Muscle layer of colon (tissue), 2 donors: ENCODE data around the gene IZUMO1.
"Not testable (repeated sequence)": the region's sequence is repeated elsewhere in the genome, so short reads cannot be mapped to it uniquely, and the experiment has no call there.

Experiments used
- H3K27ac ChIP-seq: one replicate; pipeline ENCODE4 v1.7.0; 2013; ENCODE audit warnings: low read depth, mild to moderate bottlenecking, low read length, moderate library complexity
- H3K27me3 ChIP-seq, 2 donors: one replicate each; pipeline ENCODE4 v1.7.0; 2013; ENCODE audit warnings: low read length in 2 of 2, mild to moderate bottlenecking in 2 of 2; ENCODE audit not compliant: insufficient read depth in 2 of 2, control insufficient read depth in 1 of 2
- H3K36me3 ChIP-seq: one replicate; pipeline ENCODE4 v1.7.0; 2013; ENCODE audit warnings: mild to moderate bottlenecking, low read length; ENCODE audit not compliant: insufficient read depth
- H3K4me1 ChIP-seq: one replicate; pipeline ENCODE4 v1.7.0; 2013; ENCODE audit warnings: mild to moderate bottlenecking, low read length; ENCODE audit not compliant: insufficient read depth
- H3K4me3 ChIP-seq, 2 donors: one replicate each; pipeline ENCODE4 v1.7.0; 2013; ENCODE audit warnings: low read length in 2 of 2, low read depth in 1 of 2, mild to moderate bottlenecking in 1 of 2, moderate library complexity in 1 of 2
- H3K9ac ChIP-seq: one replicate; pipeline ENCODE4 v1.7.0; 2013; ENCODE audit warnings: low read length
- H3K9me3 ChIP-seq: one replicate; pipeline ENCODE4 v1.7.0; 2013; ENCODE audit warnings: mild to moderate bottlenecking, low read length
- donor health status: abdominal sarcoma.
- donor health status: Adenocarcinoma of cecum.

Gene IZUMO1

DNA sequence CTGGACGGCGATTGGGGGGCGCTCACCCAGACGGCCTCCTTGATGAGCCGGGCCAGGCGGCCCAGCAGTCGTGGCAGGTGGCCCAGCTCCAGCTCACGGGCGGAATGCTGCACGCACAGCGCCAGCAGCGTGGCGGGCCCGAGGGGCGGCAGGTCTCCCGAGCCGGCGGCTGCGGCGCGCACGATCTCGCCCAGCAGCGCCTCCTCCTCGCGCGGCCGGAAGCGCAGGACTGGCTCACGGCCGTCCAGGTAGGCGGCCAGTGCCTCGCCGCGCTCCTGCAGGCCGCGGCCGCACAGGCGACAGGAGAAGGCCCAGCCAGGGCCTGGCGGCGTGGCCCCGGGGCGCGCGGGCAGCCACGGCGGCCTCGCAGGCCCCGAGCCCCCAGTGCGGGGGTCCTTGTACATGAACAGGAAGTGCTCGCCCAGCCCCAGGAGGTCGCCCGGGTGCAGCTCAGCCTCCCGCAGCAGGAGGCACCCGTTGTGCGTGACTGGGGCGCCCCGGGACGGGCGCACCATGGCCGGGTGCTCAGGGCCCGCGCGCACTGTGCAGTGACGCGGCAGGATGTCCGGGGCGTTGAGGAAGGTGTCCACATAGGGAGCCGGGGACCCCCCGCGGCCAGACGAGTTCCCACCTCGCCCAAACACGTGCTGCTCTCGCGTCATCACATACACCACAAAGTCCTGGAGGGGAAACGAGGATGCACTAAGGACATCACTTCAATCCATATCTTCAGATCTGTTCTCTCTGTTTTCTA lies 17.6 kb downstream of the IZUMO1 start:
- Histone ChIP-seq H3K9ac (no peak overlapping the region), H3K27ac (peak overlapping the region; percentile 13), H3K9me3 (no peaks in the 10 kb centered on the region), H3K4me1 (no peaks in the 10 kb centered on the region), H3K4me3 (no peak overlapping the region), H3K27me3 (peaks cover 0 to 4% of the 10 kb centered on the region in 2 donors), H3K36me3 (no peaks in the 10 kb centered on the region)

DNA sequence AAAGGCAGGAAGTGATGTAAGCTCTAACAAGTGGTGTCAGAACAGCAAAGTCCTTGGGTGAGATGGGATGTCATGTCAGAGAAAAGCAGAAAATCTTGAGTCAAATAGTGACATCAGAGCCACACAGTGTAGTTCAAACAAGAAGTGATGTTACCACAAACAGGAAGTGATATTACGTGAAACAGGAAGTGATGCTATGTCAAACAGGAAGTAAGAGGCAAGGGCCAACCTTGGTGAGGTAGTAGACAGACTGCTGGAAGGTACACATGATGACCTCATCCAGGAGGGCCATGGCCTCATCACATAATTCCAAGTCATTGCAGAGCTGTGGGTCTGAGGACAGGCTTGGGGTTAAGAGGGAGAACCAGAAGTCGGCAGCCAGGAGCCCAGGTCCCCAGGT lies 20.2 kb downstream of the IZUMO1 start:
- H3K27ac ChIP-seq = no peak overlapping the region
- H3K36me3 ChIP-seq = no peaks in the 10 kb centered on the region

DNA sequence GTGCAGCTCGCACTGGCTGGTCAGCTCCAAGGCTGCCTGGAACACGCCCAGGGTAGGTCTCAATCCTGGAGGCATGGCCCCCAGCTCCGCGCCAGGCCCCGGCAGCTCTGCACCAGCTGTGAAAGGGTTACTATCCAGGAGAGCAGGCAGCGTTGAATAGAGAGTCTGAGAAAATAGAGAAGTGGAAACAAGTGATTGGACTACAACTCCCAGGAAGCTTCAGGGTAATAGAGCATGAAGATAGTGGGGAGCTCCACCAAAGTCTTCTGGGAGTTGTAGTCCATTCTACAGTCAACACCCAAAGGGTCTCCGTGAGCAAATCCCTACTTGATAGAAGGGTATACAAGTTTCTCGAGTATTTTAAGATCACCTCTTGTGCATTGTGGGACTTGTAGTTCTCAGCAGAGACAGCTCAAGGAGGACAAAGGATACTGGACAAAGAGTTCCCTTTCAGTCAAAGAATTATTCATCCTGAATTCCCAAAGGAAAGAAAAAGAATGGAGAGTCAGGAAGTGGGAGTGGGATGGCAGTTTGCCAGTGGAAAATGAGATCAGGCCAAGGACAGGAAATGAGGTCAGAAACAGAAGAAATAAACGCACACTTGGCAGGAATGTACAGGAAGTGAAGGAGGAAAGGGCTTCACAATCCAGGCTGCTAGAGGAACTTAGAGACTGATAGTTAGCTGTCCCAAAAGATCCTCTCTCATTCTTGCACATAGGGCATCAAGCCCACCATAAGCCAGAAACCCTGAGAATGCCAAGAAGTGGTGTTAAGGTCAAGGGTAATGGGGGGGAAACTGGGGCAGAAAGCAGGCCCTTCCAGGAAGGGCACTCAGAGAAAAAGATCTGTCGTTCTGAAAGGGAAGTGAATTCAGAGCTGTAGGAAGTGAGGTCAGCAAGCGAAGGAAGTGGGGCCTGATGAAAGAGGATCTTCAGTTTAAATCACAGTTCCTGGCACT lies 21.6 kb downstream of the IZUMO1 start:
- Histone ChIP-seq H3K4me1 (no peaks in the 10 kb centered on the region), H3K9me3 (no peaks in the 10 kb centered on the region), H3K27ac (peak overlapping the region; percentile 12), H3K27me3 (peaks cover 0 to 4% of the 10 kb centered on the region in 2 donors), H3K36me3 (no peaks in the 10 kb centered on the region), H3K9ac (no peak overlapping the region), H3K4me3 (no peak overlapping the region)

More for the DNA sequence above, 20.2 kb downstream of the IZUMO1 start:
- H3K27me3 ChIP-seq = peaks cover 0 to 4% of the 10 kb centered on the region in 2 donors
- H3K4me1 ChIP-seq = no peaks in the 10 kb centered on the region
- H3K9ac ChIP-seq = no peak overlapping the region
- H3K4me3 ChIP-seq = no peak overlapping the region
- H3K9me3 ChIP-seq = no peaks in the 10 kb centered on the region

DNA sequence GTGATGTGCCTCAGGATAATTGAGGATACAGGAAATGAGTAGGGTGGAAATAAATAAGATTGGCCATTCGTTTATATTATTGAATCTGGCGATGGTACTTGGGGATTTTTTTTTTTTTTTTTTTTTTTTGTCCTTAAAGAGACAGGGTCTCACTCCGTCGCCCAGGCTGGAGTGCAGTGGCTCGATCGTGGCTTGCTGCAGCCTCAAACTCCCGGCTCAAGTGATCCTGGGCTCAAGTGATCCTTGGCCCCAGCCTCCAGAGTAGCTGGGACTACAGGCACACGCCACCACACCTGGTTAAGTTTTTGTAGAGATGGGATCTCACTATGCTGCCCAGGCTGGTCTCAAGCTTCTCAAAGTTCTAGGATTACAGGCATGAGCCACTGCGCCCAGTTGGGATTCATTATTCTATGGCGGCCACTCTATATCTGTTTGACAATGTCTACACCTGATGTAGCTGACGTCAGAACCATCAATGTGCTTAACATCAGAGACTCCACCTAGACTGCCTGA lies 24.5 kb downstream of the IZUMO1 start:
- H3K4me1 ChIP-seq = peaks cover 1% of the 10 kb centered on the region
- no peak overlapping the region for H3K27ac ChIP-seq
- no peaks in the 10 kb centered on the region for H3K36me3 ChIP-seq

DNA sequence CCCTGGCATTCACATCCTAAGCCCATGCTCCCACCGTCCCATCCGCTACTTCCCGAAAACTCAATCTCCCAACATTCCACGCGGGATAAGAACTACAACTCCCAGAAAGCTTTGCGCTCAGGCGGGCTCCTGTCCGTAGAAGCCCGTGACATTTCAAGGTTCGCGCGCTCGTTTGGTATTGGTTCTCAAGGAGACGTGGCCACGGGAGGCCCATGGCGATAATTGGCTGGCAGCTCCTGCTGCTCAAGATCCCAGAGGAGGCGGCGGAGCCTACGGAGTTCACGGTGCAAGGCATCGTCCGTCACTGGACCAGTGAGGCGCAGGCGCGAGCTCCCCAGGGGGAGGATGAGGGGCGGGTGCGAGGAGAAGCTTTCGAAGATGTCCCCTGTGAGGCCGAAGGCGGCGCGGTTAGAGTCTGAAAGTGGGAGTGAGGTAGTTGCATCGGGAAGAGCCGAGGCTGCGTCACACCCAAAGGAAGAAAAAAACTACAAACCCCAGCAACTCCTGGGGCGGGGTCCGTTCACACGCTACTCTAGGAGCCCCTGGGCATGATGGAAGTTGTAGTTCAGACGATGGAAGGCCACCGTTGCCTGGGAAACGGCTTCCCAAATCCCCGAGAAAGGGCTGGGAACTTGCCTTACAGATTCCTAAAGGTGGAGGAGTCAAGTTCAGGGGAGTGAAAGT lies 26.0 kb downstream of the IZUMO1 start:
- peak overlapping the region; percentile 62 for H3K27ac ChIP-seq
- no peak overlapping the region for H3K9ac ChIP-seq
- H3K4me3 ChIP-seq = peak overlapping the region; percentile 55 to 57
- no peaks in the 10 kb centered on the region for H3K9me3 ChIP-seq
- H3K36me3 ChIP-seq = no peaks in the 10 kb centered on the region
- H3K4me1 ChIP-seq = peaks cover 13% of the 10 kb centered on the region
- no peaks in the 10 kb centered on the region for H3K27me3 ChIP-seq

More for the DNA sequence above, 24.5 kb downstream of the IZUMO1 start:
- Histone ChIP-seq H3K9me3 (no peaks in the 10 kb centered on the region), H3K4me3 (no peak overlapping the region), H3K27me3 (no peaks in the 10 kb centered on the region), H3K9ac (no peak overlapping the region)

DNA sequence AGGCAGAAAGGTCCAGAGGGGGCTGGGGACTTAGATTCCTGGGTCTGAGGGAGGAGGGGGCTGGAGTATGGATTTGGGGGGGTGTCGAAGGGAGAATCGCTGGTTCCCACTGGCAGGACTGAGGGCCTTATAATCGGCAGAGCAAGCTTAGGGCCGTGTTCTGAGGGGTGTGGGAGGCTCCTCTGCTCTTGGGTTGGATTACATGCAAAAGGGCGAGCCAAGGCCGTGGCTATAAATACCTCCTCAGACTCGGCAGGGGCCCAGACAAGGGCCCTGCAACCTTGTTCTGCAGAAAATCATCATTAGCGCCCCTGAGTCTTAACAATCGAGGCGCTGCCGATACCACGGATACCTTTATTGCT lies 26.5 kb downstream of the IZUMO1 start:
- Histone ChIP-seq H3K4me3 (peak overlapping the region; percentile 55 to 57), H3K4me1 (peaks cover 19% of the 10 kb centered on the region), H3K9ac (no peak overlapping the region)

DNA sequence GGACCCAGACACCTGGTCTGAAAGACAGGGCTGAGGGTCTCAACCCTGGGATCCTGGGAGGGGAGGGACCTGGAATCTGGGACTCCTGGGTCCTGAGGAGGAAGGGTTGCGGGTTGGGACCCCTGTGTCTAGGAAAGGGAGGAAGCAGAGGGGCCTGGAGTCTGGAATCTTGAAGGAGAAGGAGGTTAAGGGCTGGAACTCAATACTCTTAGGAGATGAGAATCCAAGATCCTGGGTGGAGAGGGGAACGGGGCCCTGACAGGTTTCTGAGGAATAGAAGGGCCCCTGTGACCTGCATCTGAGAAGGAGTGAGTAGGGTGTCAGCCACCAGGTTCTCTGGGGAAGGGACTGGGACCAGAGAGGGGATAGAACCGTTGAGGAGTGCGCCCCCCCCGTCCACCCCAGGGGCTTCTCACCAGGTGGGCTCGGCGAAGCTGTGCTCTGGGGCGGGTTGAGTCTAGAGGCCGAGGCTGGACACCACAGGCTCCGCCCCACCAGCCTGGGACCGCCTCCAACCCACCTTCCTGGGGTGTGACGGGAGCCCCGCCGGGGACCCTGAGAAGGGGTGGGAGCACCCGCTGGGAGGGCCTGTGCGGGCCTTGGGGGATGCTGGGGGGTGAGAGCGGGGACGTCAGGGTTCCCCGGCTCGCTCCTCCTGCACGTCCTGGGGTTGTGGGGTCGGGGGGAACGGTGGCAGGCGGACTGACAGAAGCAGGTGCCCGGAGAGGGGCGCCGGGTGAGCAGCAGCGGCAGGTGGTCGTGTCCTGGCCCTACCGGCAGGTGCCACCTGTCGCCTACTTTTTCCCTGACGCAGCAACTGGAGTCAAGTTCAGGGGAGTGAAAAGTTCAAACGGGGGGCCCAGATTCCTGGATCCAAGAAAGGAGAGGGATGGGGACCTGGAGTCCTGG lies 27.2 kb downstream of the IZUMO1 start, which contains the start of gene MAMSTR:
TSS of gene MAMSTR (minus strand) at position 463 of the 909 bp plus-strand sequence. CDS start 694 bp downstream, outside the sequence.
- H3K27ac ChIP-seq = peak within 1 kb of the TSS; percentile 62
- no peak within 1 kb of the TSS for H3K9ac ChIP-seq
- no peaks in the 10 kb centered on the region for H3K36me3 ChIP-seq
- H3K9me3 ChIP-seq = no peaks in the 10 kb centered on the region
- no peaks in the 10 kb centered on the region for H3K27me3 ChIP-seq
- H3K4me1 ChIP-seq = peaks cover 26% of the 10 kb centered on the region
- peak within 1 kb of the TSS; percentile 55 to 57 for H3K4me3 ChIP-seq

More for the DNA sequence above, 26.5 kb downstream of the IZUMO1 start:
- Histone ChIP-seq H3K27ac (peak overlapping the region; percentile 62), H3K36me3 (no peaks in the 10 kb centered on the region), H3K9me3 (no peaks in the 10 kb centered on the region), H3K27me3 (no peaks in the 10 kb centered on the region)

DNA sequence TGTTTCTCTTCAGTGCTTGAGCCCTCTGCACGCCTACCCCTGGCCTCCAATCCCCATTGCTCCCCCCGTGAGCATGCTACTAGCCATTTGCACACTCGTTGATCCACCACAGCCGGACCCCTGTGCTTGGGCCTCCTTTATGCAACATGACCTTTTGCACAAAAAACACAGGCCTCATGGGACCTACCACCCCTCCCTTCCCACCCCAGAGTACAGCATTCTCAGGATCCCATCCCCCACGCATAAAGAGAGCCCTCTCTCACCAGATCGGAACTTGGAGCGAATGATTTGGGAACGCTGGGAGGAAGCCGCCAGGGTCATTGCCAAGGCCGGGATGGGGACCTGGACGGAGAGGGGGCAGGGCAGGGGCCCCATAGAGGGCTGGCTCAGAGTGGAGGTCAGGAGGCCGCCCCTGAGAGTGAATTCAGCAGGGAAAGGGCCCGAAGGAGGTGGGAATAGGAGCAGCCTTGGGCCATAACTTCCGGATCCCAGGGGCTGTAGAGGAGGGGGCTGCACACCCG lies 27.9 kb downstream of the IZUMO1 start:
- H3K9me3 ChIP-seq = no peaks in the 10 kb centered on the region
- no peak overlapping the region for H3K4me3 ChIP-seq
- H3K9ac ChIP-seq = no peak overlapping the region
- H3K27me3 ChIP-seq = no peaks in the 10 kb centered on the region
- H3K4me1 ChIP-seq = peaks cover 26% of the 10 kb centered on the region
- no peaks in the 10 kb centered on the region for H3K36me3 ChIP-seq
- no peak overlapping the region for H3K27ac ChIP-seq

DNA sequence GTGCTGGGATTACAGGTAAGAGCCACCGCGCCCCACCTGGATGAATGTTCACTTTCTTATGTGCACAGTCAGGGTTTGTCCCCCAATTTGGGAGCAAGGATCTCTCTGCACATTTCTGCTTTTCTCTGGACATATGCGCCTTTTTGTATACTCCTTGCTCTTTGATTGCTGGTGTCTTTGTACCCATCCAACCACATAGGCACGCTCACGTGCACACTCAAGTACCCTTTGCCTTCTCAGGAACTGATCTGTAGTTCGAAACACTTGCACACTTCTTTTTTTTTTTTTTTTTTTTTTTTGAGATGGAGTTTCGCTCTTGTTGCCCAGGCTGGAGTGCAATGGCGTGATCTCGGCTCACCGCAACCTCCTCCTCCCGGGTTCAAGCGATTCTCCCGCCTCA lies 28.6 kb downstream of the IZUMO1 start:
- not testable (repeated sequence) for H3K9me3 ChIP-seq

DNA sequence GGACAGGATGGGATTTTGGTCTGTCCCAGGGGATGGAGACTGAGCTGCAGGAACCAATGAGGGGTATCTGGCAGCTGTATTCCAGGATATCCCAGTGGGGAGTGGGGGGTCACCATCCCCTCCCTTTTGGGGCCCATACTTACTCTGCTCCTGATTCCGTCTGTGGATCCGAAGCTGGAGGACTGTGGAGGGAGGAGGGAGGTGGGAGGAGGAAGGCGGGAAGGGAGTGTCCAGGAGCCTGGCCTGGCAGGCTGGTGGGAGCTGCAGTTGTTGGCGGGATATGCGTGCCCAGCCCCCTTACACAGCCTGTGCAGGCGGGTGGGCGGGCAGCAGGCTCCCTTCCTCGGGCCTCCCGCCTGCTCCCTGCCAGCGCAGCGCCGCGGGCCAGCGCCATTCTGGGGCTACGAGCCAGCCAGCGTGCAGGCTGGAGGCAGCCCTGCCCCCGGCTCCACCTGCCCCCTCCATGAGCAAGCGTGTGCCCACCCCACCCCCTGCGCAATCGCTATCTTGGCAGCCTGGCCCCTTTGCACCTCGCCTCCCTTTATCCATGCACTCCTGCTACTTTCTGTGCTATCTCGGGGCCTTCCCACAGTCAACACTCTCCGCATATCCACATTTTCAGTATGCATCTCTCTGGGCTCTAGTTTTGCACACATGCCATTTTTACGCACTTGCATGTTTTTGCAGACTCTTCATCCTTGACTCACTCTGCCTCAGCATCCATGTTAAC lies 30.0 kb downstream of the IZUMO1 start:
- Histone ChIP-seq H3K9me3 (no peaks in the 10 kb centered on the region), H3K27ac (peak overlapping the region; percentile 77), H3K9ac (no peak overlapping the region), H3K27me3 (no peaks in the 10 kb centered on the region), H3K4me3 (peak overlapping the region; percentile 25 to 52), H3K36me3 (no peaks in the 10 kb centered on the region), H3K4me1 (peaks cover 36% of the 10 kb centered on the region)

More for the DNA sequence above, 28.6 kb downstream of the IZUMO1 start:
- H3K9ac ChIP-seq, H3K27me3 ChIP-seq, H3K4me3 ChIP-seq, H3K36me3 ChIP-seq, H3K27ac ChIP-seq: not testable (repeated sequence)
- H3K4me1 ChIP-seq = peaks cover 32% of the 10 kb centered on the region
